GM20431 (cell line): ENCODE results near the gene DCST1.

ENCODE experiments used
- in situ Hi-C: fragments of 300-500 bp; cut with MseI, MboI; formaldehyde crosslinking; loops from one replicate; pipeline ENCODE4 v1.15.0; 2020; ENCODE audit warnings: low sequenced_read_pairs; ENCODE audit not compliant: unreplicated experiment

The DCST1 gene

GRCh38 chr1:155029513-155030242 lies 3.9 kb upstream of the DCST1 start:
- in situ Hi-C loops: no loop called here

- in situ Hi-C loops: no loop called here
Observed at GRCh38 chr1:155030243-155030795, 3.3 kb upstream of the DCST1 start.

DNA sequence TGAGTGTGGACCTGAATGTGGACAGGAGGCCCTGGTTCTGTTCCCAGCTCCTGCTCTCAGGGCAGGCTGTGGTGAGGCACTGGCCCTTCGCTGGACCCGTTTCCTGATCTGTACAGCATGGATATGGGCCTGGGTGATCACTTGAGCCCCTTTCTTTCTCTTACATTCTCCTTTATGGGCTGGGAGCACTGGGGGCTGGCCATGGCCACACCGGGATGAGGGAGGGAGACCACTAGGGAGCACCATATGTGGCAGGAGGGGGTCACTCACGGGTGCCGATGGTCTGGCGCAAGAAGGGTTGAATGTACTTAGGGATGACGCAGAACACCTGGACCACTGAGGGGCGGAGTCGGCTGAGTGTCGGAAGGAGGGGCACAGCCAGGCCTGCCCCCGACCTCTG lies 2.7 kb upstream of the DCST1 start:
- in situ Hi-C loops: no loop called here

DNA sequence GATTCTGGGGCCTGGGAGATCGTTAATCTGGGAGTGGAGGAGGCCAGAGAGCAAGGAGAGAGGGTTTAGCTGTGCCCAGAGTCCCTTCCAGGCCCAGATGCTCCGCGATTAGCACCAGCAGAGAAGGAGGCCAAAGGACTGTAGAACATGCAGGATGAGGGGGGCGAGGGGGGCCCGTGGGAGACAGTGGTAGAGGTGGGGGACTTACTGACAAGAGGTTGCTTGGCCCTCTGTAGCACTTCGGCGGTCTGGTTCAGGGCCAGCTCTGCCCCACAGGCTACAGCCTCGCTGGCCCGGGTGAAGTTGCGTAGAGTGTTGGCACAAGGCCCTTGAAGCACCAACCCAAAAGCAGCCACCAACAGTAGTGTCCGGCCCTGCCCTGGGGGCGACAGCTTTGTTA lies 738 bp upstream of the DCST1 start:
- in situ Hi-C loops: no loop called here

DNA sequence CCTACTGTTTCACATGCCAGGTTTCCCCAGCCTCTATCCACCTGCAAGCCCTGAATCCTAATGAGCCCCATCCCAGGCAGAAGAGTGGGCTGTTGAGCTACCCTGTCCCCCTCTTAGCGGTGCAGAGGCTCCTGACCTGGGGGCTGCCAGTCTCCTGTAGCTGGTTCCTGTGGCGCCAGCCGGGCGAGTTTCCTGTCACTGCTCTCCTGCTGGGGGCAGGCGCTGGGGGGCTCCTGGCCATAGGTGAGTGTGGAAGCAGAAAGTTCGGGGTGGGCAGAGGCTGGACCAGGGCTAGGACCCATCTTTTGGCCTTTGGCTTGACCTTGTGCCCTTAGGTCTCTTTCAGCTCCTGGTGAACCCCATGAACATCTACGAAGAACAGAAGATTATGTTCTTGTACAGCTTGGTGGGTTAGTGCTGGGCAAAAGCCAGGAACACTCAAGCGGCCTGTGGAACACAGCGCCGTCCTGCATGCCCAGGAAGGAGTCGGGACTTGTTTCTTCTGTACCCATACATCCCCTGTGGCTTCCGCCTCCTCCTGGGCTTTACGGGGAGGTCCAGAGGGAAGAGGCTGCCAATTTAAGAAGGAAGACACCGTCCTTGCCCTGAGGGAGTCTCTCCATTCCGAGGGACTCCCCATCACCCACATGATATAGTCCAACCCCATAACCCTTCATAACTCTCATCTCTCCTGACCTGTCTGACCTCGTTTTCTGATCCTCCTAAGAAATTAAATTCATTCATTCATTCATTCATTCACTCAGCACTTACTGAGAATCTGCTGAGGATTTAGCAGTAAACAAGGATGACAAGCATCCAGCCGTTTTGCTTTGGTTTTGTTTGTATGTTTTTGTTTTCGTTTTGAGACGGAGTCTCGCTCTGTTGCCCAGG lies 939 bp downstream of the DCST1 start:
- in situ Hi-C loops: no loop called here

GRCh38 chr1:155035936-155036335 lies 2.3 kb downstream of the DCST1 start:
- in situ Hi-C loops: no loop called here

DNA sequence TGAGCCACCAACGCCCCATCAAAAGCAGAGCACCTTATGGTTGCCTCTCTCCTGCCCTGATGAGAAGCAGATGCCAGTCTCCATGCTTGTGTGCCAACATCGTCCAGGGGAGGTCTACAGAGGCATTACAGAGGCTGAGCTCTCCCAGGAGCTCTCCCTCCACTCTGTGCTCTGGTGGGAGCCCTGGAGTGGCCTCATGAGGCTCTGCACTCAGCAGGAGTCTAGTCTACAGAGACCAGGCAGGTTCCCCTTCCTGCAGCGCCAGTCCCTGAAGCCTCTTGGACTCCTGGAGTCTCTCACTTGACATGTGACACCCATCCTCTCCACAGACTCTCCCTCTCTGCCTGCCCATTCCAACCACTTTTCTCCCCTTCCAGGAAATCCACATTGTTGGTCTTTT lies 3.4 kb downstream of the DCST1 start:
- in situ Hi-C loops: no loop called here

- in situ Hi-C loops: no loop called here
Observed at GRCh38 chr1:155037851-155038441, 4.3 kb downstream of the DCST1 start.

DNA sequence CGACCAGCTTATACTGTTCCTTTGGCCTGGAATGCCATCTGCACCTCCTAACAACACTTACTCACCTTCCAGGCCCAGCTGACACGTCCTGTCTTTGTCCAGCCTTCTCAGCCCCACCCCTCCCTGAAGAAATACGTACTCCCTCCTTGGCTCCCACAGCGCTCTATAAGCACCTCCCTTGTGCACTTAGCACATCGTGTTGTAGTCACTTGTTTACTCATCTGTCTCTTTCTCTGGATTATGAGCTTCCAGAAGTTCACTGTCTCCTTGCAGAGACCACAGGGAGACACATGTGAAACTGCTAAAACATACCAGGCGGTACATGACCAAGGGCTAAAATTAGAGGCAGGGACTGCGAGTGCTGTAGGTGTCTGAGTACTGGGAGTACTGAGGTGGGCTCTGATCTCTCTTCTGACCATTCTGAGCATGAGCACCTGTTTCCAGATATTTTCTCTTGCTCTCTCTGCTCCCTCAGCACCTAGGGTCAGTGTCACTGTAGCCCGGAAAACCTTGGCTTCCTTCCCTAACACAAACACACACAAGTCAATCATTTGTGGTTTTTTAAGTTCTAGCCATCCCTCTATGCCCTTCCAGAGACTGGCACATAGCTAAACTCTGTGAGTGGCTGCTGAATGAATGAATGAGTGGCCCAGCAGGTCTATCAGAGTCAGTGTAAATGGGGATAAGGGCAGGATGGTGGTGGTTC lies 5.1 kb downstream of the DCST1 start:
- in situ Hi-C loops: no loop called here

DNA sequence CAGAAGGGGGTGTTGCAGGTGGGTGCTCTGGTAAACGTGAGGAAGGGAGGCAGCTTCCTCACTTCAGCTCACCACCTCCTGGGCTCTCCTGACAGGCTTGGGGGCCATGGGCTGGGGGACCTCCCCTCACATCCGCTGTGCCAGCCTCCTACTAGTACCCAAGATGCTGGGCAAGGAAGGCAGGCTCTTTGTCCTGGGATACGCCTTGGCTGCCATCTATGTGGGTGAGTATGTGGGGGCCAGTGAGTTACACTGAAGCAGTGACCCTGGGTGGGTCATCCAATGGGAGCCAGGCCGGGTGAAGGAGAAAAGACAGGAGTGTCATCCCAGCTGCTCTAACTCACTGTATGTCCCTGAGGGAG lies 5.7 kb downstream of the DCST1 start:
- in situ Hi-C loops: no loop called here

- in situ Hi-C loops: no loop called here
Observed at GRCh38 chr1:155040358-155041093, 6.9 kb downstream of the DCST1 start.

DNA sequence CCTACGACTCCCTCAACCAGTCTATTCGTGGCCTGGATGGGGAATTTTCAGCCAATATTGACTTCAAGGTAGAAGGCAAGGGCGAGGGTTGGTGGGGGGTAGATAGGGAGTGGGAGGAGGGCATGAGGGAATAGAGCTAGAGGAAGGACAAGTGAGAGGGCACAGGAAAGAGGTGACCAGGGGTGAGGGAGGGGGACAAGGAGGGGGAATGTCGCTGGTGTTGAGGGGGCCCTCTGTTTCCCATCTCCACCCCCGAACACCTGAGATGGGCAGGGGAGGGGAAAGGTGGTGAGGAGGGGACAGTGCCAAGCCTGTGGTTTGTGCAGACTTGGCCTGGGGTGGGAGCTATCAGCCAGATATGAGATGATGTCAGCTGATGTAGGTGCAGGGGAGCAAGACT lies 9.2 kb downstream of the DCST1 start:
- in situ Hi-C loops: no loop called here

- in situ Hi-C loops: no loop called here
Observed at GRCh38 chr1:155043301-155043702, 9.7 kb downstream of the DCST1 start.

DNA sequence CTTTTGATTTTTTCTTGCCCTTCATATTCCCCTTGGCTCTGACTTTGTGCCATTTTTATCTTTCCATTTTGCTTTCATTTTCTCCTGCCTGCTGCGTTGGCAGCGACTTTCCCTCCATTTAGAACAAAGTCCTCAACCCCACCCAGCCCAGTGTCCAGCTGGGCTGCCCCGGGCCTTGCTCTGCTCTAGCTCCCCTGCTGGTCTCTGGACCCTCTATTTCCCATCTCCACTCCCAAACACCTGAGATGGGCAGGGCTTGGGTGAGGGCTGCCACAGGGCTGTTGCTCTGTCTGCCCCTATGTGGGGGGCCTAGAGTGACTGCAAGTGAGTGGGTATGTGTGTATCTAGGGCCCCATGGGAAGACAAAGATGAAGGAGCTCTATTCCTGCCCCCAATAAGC lies 10.2 kb downstream of the DCST1 start:
- in situ Hi-C loops: no loop called here

DNA sequence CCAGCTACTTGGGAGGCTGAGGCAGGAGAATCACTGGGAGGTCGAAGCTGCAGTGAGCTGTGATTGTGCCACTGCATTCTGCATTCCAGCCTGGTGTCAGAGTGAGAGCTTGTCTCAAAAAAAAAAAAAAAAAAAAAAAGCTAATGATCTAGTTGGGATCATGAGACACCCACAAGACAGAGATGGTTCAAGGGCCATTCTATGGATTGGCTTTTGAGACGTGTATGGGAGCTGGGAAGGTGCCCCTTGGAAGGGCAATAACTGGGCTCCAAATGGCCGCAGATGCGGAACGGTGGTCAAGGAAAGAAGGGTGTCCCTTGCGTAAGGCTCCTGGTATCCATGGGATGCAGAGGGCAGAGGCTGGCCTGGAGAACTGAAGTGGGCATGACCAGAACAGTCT lies 10.7 kb downstream of the DCST1 start:
- in situ Hi-C loops: no loop called here

- in situ Hi-C loops: no loop called here
Observed at GRCh38 chr1:155044812-155045657, 11.4 kb downstream of the DCST1 start.

DNA sequence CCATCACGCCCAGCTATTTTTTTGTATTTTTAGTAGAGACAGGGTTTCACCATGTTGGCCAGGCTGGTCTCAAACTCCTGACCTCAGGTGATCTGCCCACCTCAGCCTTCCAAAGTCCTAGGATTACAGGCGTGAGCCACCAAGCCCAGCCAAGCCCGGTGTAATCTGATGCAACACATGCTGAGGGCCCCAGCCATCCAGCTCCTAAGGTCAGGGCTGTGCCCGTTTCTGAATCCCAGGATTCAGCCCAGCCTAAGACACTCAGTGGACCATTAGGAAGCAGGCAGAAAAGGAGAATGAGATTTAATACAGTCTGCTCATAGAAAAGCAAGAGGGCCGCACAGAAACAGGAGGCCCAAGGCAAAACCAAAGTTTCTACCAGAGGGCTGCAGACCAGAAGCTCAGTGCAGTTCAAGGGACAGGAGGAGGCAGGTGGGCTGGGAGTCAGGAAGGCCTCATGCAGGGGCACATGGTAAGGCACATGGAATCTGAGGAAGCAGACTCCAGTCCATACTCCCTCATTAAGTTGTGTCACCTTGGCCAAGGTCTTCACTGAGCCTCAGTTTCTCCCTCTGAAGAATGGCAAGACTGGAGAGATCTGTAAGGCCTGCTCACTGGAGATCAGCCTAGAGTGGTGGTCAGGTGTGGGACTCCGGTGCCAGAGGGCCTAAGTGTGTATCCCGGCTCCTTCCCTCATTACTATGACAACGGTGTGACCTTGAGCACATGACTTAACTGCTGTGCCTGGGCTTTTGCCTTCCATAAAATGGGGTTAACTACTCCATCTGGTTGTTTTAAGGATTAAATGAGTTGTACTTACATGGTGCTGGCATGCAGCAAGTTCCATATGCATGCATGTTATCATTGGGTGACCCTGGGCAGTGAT lies 15.1 kb downstream of the DCST1 start:
- in situ Hi-C loops: no loop called here
